ENCODE data around the gene CES4A.

CES4A gene

GRCh38 chr16:67001726-67002125 lies 13.3 kb downstream of the CES4A start:
- Histone ChIP-seq H3K4me3 (ENCODE audit: low read depth, low read length) (no peak overlapping the region), H3K27me3 (ENCODE audit: insufficient read depth, low read depth, severe bottlenecking) (no peaks in the 10 kb centered on the region), H3K27ac (no peak overlapping the region), H3K36me3 (no peaks in the 10 kb centered on the region), H3K9me3 (ENCODE audit: severe bottlenecking) (no peaks in the 10 kb centered on the region)
- TF ChIP-seq CTCF (IDR thresholded peaks at IDR 0.05; ENCODE audit: low read depth, low read length), result no peak
- DNase-seq, result no peak

- Histone ChIP-seq H3K4me3 (ENCODE audit: low read depth, low read length) (no peak overlapping the region), H3K36me3 (no peaks in the 10 kb centered on the region), H3K9me3 (ENCODE audit: severe bottlenecking) (no peaks in the 10 kb centered on the region), H3K27ac (no peak overlapping the region), H3K27me3 (ENCODE audit: insufficient read depth, low read depth, severe bottlenecking) (no peaks in the 10 kb centered on the region)
- no peak for TF ChIP-seq CTCF (IDR thresholded peaks at IDR 0.05; ENCODE audit: low read depth, low read length)
- DNase-seq, result no peak
Measured at GRCh38 chr16:67006930-67007658, 18.7 kb downstream of the CES4A start.

GRCh38 chr16:67009158-67009557 lies 20.8 kb downstream of the CES4A start:
- Histone ChIP-seq H3K9me3 (ENCODE audit: severe bottlenecking) (no peaks in the 10 kb centered on the region), H3K36me3 (no peaks in the 10 kb centered on the region), H3K27me3 (ENCODE audit: insufficient read depth, low read depth, severe bottlenecking) (no peaks in the 10 kb centered on the region), H3K27ac (no peak overlapping the region), H3K4me3 (ENCODE audit: low read depth, low read length) (no peak overlapping the region)
- no peak for TF ChIP-seq CTCF (IDR thresholded peaks at IDR 0.05; ENCODE audit: low read depth, low read length)
- DNase-seq, result no peak

- no peak for TF ChIP-seq CTCF (IDR thresholded peaks at IDR 0.05; ENCODE audit: low read depth, low read length)
- no peaks in the 10 kb centered on the region for H3K36me3 ChIP-seq
- no peak for DNase-seq
- H3K27me3 ChIP-seq (ENCODE audit: insufficient read depth, low read depth, severe bottlenecking), result no peaks in the 10 kb centered on the region
- no peak overlapping the region for H3K4me3 ChIP-seq (ENCODE audit: low read depth, low read length)
- H3K9me3 ChIP-seq (ENCODE audit: severe bottlenecking), result no peaks in the 10 kb centered on the region
- no peak overlapping the region for H3K27ac ChIP-seq
Measured at GRCh38 chr16:67011274-67011673, 22.9 kb downstream of the CES4A start.

GRCh38 chr16:67013233-67013822 lies 24.9 kb downstream of the CES4A start:
- Histone ChIP-seq H3K9me3 (ENCODE audit: severe bottlenecking) (no peaks in the 10 kb centered on the region), H3K27ac (peak overlapping the region; percentile 63), H3K36me3 (no peaks in the 10 kb centered on the region), H3K4me3 (ENCODE audit: low read depth, low read length) (peak overlapping the region; percentile 67), H3K27me3 (ENCODE audit: insufficient read depth, low read depth, severe bottlenecking) (no peaks in the 10 kb centered on the region)
- TF ChIP-seq CTCF (IDR thresholded peaks at IDR 0.05; ENCODE audit: low read depth, low read length), result no peak
- DNase-seq, result peak; percentile 83

Measured in WERI-Rb-1 (cell line).